HL-60 (cell line): Measurements from ENCODE around the gene SH3RF1.

ENCODE experiments used
- DNase-seq, 2 experiments: peaks; one replicate each; pipeline ENCODE4 v3.0.0-alpha.2; 2010 to 2020; ENCODE audit warnings: low read depth in 1 of 2, low spot score in 1 of 2
- H3K27ac ChIP-seq: fragments of 250-450 bp; sonication (Bioruptor Pico); replicated peaks from 2 replicates; pipeline ENCODE4 v1.5.1; 2020; ENCODE audit warnings: mild to moderate bottlenecking, moderate library complexity
- H3K27me3 ChIP-seq: fragments of 250-450 bp; sonication (Bioruptor Pico); 2 replicates; pipeline ENCODE4 v1.5.1; 2021; ENCODE audit warnings: mild to moderate bottlenecking, moderate library complexity; ENCODE audit not compliant: insufficient read depth, poor library complexity, severe bottlenecking
- H3K4me3 ChIP-seq: replicated peaks from 2 replicates; pipeline ENCODE4 v1.5.1; 2011; ENCODE audit warnings: mild to moderate bottlenecking, control low read depth, low read length; ENCODE audit not compliant: insufficient read depth
- CTCF ChIP-seq: IDR thresholded peaks from one replicate; pipeline ENCODE4 v1.5.1; 2011; ENCODE audit warnings: low read length, control low read depth, inconsistent platforms; ENCODE audit not compliant: insufficient read depth
- GABPA ChIP-seq: IDR thresholded peaks from 2 replicates; pipeline ENCODE4 v1.6.1; 2012; ENCODE audit warnings: low read depth
- POLR2AphosphoS5 ChIP-seq: IDR thresholded peaks from 2 replicates; pipeline ENCODE4 v1.6.1; 2012; ENCODE audit warnings: low read depth
- REST ChIP-seq: IDR thresholded peaks from 2 replicates; pipeline ENCODE4 v1.6.1; 2012; ENCODE audit warnings: low read depth; ENCODE audit not compliant: insufficient replicate concordance
- SPI1 ChIP-seq: IDR thresholded peaks from 2 replicates; pipeline ENCODE4 v1.6.1; 2012; ENCODE audit warnings: low read depth, mild to moderate bottlenecking, borderline replicate concordance

Gene SH3RF1

GRCh38 chr4:169189372-169189771 is 81.4 kb downstream of the SH3RF1 start:
- no peak overlapping the region for H3K4me3 ChIP-seq
- DNase-seq: no peak
- no peak for TF ChIP-seq SPI1
- TF ChIP-seq GABPA: no peak
- no peak for TF ChIP-seq REST
- no peak for TF ChIP-seq CTCF
- TF ChIP-seq POLR2AphosphoS5: no peak
- no peaks in the 10 kb centered on the region for H3K27me3 ChIP-seq
- no peak overlapping the region for H3K27ac ChIP-seq

- no peak overlapping the region for H3K27ac ChIP-seq
- no peak for DNase-seq
- TF ChIP-seq CTCF (no peak), GABPA (no peak), POLR2AphosphoS5 (no peak), REST (no peak), SPI1 (no peak)
- H3K27me3 ChIP-seq: no peaks in the 10 kb centered on the region
- H3K4me3 ChIP-seq: no peak overlapping the region
Observed at GRCh38 chr4:169188204-169188603, 82.6 kb downstream of the SH3RF1 start.

- TF ChIP-seq POLR2AphosphoS5 (no peak), GABPA (no peak), REST (no peak), SPI1 (no peak), CTCF (no peak)
- H3K27ac ChIP-seq: no peak overlapping the region
- no peak for DNase-seq
- no peak overlapping the region for H3K4me3 ChIP-seq
- no peaks in the 10 kb centered on the region for H3K27me3 ChIP-seq
Observed at GRCh38 chr4:169185133-169185956, 85.4 kb downstream of the SH3RF1 start.
